Neural cell (in vitro differentiated cells): ENCODE data around the gene PSEN1.

ENCODE experiments used
- CTCF ChIP-seq: fragments of 450-650 bp; IDR thresholded peaks from 2 replicates; pipeline ENCODE4 v1.5.1; 2014; ENCODE audit warnings: antibody characterized with exemption, mild to moderate bottlenecking, moderate library complexity; ENCODE audit not compliant: poor library complexity, severe bottlenecking
- EP300 ChIP-seq: fragments of 450-650 bp; conservative IDR thresholded peaks from 2 replicates; pipeline ENCODE4 v1.6.1; 2014; ENCODE audit warnings: antibody characterized with exemption, mild to moderate bottlenecking, moderate library complexity; ENCODE audit not compliant: poor library complexity, severe bottlenecking
- SMC3 ChIP-seq: fragments of 450-650 bp; conservative IDR thresholded peaks from 2 replicates; pipeline ENCODE4 v1.6.1; 2014; ENCODE audit warnings: antibody characterized with exemption, mild to moderate bottlenecking, moderate library complexity; ENCODE audit not compliant: poor library complexity

GRCh38 chr14:73167727-73168126 lies 31.4 kb downstream of the PSEN1 start:
- no peak for TF ChIP-seq CTCF
- TF ChIP-seq EP300 = no peak
- no peak for TF ChIP-seq SMC3
